ENCODE results near the gene P2RY12.

The P2RY12 gene

GRCh38 chr3:151384741-151385174 is at the start of gene P2RY12:
Gene P2RY12 (minus strand): TSS chr3:151384753. CDS start chr3:151338845, 45,908 bp downstream.
- DNase-seq, result no peak

- no peak for DNase-seq
Observed at GRCh38 chr3:151432616-151433372, 48.2 kb upstream of the P2RY12 start.

GRCh38 chr3:151431940-151432339 is 47.4 kb upstream of the P2RY12 start:
- DNase-seq, result no peak

GRCh38 chr3:151430821-151431484 is 46.4 kb upstream of the P2RY12 start:
- no peak for DNase-seq

GRCh38 chr3:151428386-151428785 is 43.8 kb upstream of the P2RY12 start:
- no peak for DNase-seq

- no peak for DNase-seq
Observed at GRCh38 chr3:151426341-151426657, 41.7 kb upstream of the P2RY12 start.

- DNase-seq, result no peak
Observed at GRCh38 chr3:151425627-151426340, 41.2 kb upstream of the P2RY12 start.

GRCh38 chr3:151423091-151423490 is 38.5 kb upstream of the P2RY12 start:
- DNase-seq, result no peak

GRCh38 chr3:151421938-151422337 is 37.4 kb upstream of the P2RY12 start:
- DNase-seq, result no peak

GRCh38 chr3:151419806-151420205 is 35.3 kb upstream of the P2RY12 start:
- DNase-seq, result no peak

GRCh38 chr3:151415289-151415688 is 30.7 kb upstream of the P2RY12 start:
- DNase-seq, result no peak

GRCh38 chr3:151412989-151413388 is 28.4 kb upstream of the P2RY12 start:
- no peak for DNase-seq

GRCh38 chr3:151410891-151411559 is 26.5 kb upstream of the P2RY12 start:
- DNase-seq, result no peak

- no peak for DNase-seq
Observed at GRCh38 chr3:151407928-151408327, 23.4 kb upstream of the P2RY12 start.

- no peak for DNase-seq
Observed at GRCh38 chr3:151404316-151404715, 19.8 kb upstream of the P2RY12 start.

GRCh38 chr3:151403246-151403645 is 18.7 kb upstream of the P2RY12 start:
- DNase-seq, result no peak

GRCh38 chr3:151402349-151402748 is 17.8 kb upstream of the P2RY12 start:
- no peak for DNase-seq

GRCh38 chr3:151400341-151400740 is 15.8 kb upstream of the P2RY12 start:
- no peak for DNase-seq

- DNase-seq, result no peak
Observed at GRCh38 chr3:151398895-151399294, 14.3 kb upstream of the P2RY12 start.

GRCh38 chr3:151395806-151396205 is 11.3 kb upstream of the P2RY12 start:
- DNase-seq, result no peak

GRCh38 chr3:151394611-151395010 is 10.1 kb upstream of the P2RY12 start:
- no peak for DNase-seq

GRCh38 chr3:151393941-151394340 is 9.4 kb upstream of the P2RY12 start:
- DNase-seq, result no peak

- DNase-seq, result no peak
Observed at GRCh38 chr3:151393146-151393830, 8.7 kb upstream of the P2RY12 start.
